GM23338 (cell line): ENCODE results near the gene IPO13. TPM values are rescaled to one million over a fixed set of nuclear protein-coding genes. Genes with fewer than 3 reads are reported as not detected.

Experiments used
- ATAC-seq: fragments of 200-7000 bp; cut with Tn5 transposase; 3 replicates; pipeline ENCODE4 v1.9.1; 2020
- DNase-seq: peaks from one replicate; pipeline ENCODE4 v3.0.0-alpha.2; 2015; ENCODE audit warnings: low spot score
- H2AFZ ChIP-seq: fragments of 200-600 bp; sonication (generic); 2 replicates; pipeline ENCODE4 v1.8.0; 2016; ENCODE audit warnings: antibody characterized with exemption, mild to moderate bottlenecking, moderate library complexity
- H3F3A ChIP-seq: fragments of 200-600 bp; sonication (generic); replicated peaks from 2 replicates; pipeline ENCODE4 v1.8.0; 2017; ENCODE audit warnings: antibody characterized with exemption, mixed run types, low read depth
- H3K27ac ChIP-seq: fragments of 200-600 bp; sonication (generic); 2 replicates; pipeline ENCODE4 v1.6.1; 2016; ENCODE audit warnings: low read depth
- H3K27me3 ChIP-seq: fragments of 200-600 bp; sonication (generic); 2 replicates; pipeline ENCODE4 v1.8.0; 2016; ENCODE audit warnings: mild to moderate bottlenecking, mixed run types, moderate library complexity; ENCODE audit not compliant: insufficient read depth
- H3K36me3 ChIP-seq: fragments of 200-600 bp; sonication (generic); 2 replicates; pipeline ENCODE4 v1.8.0; 2016; ENCODE audit warnings: mild to moderate bottlenecking; ENCODE audit not compliant: insufficient read depth
- H3K4me1 ChIP-seq: fragments of 200-600 bp; sonication (generic); 2 replicates; pipeline ENCODE4 v1.8.0; 2016; ENCODE audit warnings: mild to moderate bottlenecking, moderate library complexity; ENCODE audit not compliant: insufficient read depth
- H3K4me2 ChIP-seq: fragments of 200-600 bp; sonication (generic); 2 replicates; pipeline ENCODE4 v1.7.1; 2017; ENCODE audit warnings: mixed run types
- H3K4me3 ChIP-seq: fragments of 200-600 bp; sonication (generic); 2 replicates; pipeline ENCODE4 v1.6.1; 2016; ENCODE audit warnings: mixed run types
- H3K79me2 ChIP-seq: fragments of 200-600 bp; sonication (generic); replicated peaks from 2 replicates; pipeline ENCODE4 v1.8.0; 2017; ENCODE audit warnings: mild to moderate bottlenecking; ENCODE audit not compliant: insufficient read depth
- H3K9me2 ChIP-seq: fragments of 200-600 bp; sonication (generic); 2 replicates; pipeline ENCODE4 v1.8.0; 2017; ENCODE audit not compliant: insufficient read depth
- H4K20me1 ChIP-seq: fragments of 200-600 bp; sonication (generic); replicated peaks from 2 replicates; pipeline ENCODE4 v1.8.0; 2017; ENCODE audit warnings: mild to moderate bottlenecking; ENCODE audit not compliant: insufficient read depth
- H3K27ac Mint-ChIP-seq: 2 replicates; pipeline ENCODE4 v1.8.0; 2020; ENCODE audit warnings: inconsistent platforms, mild to moderate bottlenecking, moderate library complexity, mixed read lengths
- H3K27me3 Mint-ChIP-seq: 3 replicates; pipeline ENCODE4 v1.8.0; 2022; ENCODE audit warnings: low read depth, mild to moderate bottlenecking, moderate library complexity, mixed read lengths, inconsistent platforms; ENCODE audit not compliant: insufficient read depth, poor library complexity
- H3K36me3 Mint-ChIP-seq: 3 replicates; pipeline ENCODE4 v1.8.0; 2021; ENCODE audit warnings: low read depth, mild to moderate bottlenecking, inconsistent platforms, moderate library complexity, mixed read lengths
- H3K4me1 Mint-ChIP-seq: 3 replicates; pipeline ENCODE4 v1.8.0; 2020; ENCODE audit warnings: mild to moderate bottlenecking, inconsistent platforms, mixed read lengths
- H3K4me3 Mint-ChIP-seq: 3 replicates; pipeline ENCODE4 v1.8.0; 2021; ENCODE audit warnings: moderate library complexity, mild to moderate bottlenecking, inconsistent platforms, mixed read lengths
- H3K9me3 Mint-ChIP-seq: 3 replicates; pipeline ENCODE4 v1.8.0; 2020; ENCODE audit warnings: moderate library complexity, mild to moderate bottlenecking, inconsistent platforms, mixed read lengths
- CREB1 ChIP-seq: fragments of 250-450 bp; sonication (Bioruptor Pico); IDR thresholded peaks from 2 replicates; pipeline ENCODE4 v1.5.0; 2020; ENCODE audit warnings: low read depth, mild to moderate bottlenecking, moderate library complexity
- EZH2 ChIP-seq: fragments of 200-600 bp; sonication (generic); IDR thresholded peaks from one replicate; pipeline ENCODE4 v1.8.0; 2017; ENCODE audit warnings: antibody characterized with exemption, mild to moderate bottlenecking, low read depth; ENCODE audit not compliant: unreplicated experiment
- EZH2phosphoT487 ChIP-seq: fragments of 200-600 bp; sonication (generic); IDR thresholded peaks from one replicate; pipeline ENCODE4 v1.8.1; 2018; ENCODE audit warnings: antibody characterized with exemption; ENCODE audit not compliant: unreplicated experiment
- JUNB ChIP-seq: IDR thresholded peaks from one replicate; pipeline ENCODE4 v1.6.1; 2016; ENCODE audit warnings: antibody characterized with exemption; ENCODE audit not compliant: unreplicated experiment
- NANOG ChIP-seq: IDR thresholded peaks from 2 replicates; pipeline ENCODE4 v1.6.1; 2016; ENCODE audit warnings: antibody characterized with exemption, borderline replicate concordance
- POLR2AphosphoS5 ChIP-seq: IDR thresholded peaks from 2 replicates; pipeline ENCODE4 v1.6.1; 2016; ENCODE audit warnings: antibody characterized with exemption, low read depth
- STAT1 ChIP-seq: IDR thresholded peaks from one replicate; pipeline ENCODE4 v1.6.1; 2016; ENCODE audit warnings: antibody characterized with exemption; ENCODE audit not compliant: unreplicated experiment
- ZNF114 ChIP-seq: fragments of 250-450 bp; sonication (Bioruptor Pico); IDR thresholded peaks from 2 replicates; pipeline ENCODE4 v1.5.0; 2020; ENCODE audit warnings: mild to moderate bottlenecking, moderate library complexity
- ZNF331 ChIP-seq: fragments of 250-450 bp; sonication (Bioruptor Pico); IDR thresholded peaks from 2 replicates; pipeline ENCODE4 v1.5.0; 2020; ENCODE audit warnings: low read depth, mild to moderate bottlenecking, moderate library complexity
- polyA plus RNA-seq: library from polyadenylated mRNA; unstranded; fragments of >200 nt; fragmentation: Nextera tagmentation; extraction: Ambion mirVana; gene quantifications from 2 replicates; pipeline ENCODE4 v1.2.1, GENCODE V29; 2016
- total RNA-seq: library from RNA; depleted of rRNA; stranded (reverse); fragments of >200 nt; shearing (Covaris generic); gene quantifications from 2 replicates; pipeline ENCODE4 v1.2.3, GENCODE V29; 2014
- TF ChIP-seq, protein P1 (sequence below): IDR thresholded peaks from 2 replicates; pipeline ENCODE4 v1.6.1; 2016; ENCODE audit warnings: antibody characterized with exemption
- TF ChIP-seq, protein P2 (sequence below): IDR thresholded peaks from one replicate; pipeline ENCODE4 v1.6.1; 2018; ENCODE audit warnings: antibody characterized with exemption; ENCODE audit not compliant: unreplicated experiment

IPO13 gene
- total and polyA plus RNA-seq, 2 experiments from 2014 or later, result 10.4 to 22.8 TPM

DNA sequence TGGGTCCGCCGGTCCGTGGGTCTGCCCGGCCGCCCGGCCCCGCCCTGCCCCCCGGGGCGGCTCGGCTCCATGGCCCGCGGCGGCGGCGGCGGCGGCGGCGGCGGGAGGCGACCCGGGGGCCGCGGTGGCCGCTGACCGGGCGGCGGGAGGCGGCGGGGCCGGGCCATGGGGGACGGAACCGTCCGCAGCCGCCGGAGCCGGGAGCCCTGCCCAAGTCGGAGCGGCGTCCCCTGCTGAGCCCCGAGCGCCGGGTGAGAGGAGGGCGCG is 32.4 kb downstream of the IPO13 start (continued):
- no peak for TF ChIP-seq ZNF331 (CRISPR knock-in tag)
- no peak for TF ChIP-seq NANOG
- no peak for TF ChIP-seq EZH2
- TF ChIP-seq, protein P1, sequence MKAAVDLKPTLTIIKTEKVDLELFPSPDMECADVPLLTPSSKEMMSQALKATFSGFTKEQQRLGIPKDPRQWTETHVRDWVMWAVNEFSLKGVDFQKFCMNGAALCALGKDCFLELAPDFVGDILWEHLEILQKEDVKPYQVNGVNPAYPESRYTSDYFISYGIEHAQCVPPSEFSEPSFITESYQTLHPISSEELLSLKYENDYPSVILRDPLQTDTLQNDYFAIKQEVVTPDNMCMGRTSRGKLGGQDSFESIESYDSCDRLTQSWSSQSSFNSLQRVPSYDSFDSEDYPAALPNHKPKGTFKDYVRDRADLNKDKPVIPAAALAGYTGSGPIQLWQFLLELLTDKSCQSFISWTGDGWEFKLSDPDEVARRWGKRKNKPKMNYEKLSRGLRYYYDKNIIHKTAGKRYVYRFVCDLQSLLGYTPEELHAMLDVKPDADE, result no peak
- no peak for TF ChIP-seq CREB1

DNA sequence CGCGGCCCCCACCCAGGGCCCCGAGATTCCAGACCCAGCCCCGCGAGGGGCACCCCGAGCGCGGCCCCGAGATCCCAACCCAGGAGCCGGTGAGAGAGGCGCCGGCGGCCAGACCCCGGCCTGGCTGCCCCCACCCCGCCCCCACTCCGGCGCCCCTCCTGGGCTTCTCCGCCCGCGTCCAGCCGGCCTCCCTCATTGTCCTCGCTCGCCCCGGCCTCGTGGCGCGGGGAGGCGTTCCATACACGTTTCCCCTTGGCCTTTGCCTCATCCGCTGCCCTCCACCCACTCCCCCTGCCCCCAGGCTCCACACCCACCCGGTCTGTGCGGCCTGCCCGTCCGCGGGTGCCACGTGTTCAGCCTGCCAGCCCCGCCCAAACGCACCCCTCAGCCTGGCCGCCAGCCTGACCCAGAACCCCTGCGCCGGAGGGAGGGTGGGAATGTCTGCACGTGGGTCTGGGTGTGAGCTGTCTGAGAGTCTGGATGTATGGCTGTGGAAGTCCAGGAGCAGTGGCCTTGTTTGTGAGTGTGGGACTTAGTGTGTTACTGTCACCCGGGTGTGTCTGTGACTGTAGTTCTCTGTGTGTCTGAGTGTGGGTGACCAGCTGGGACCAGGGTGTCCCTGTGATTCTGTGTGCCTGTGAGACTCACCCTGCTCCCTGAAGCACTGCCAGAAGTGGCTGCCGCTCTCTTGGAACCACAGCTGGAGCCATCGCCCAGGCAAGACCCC is 32.9 kb downstream of the IPO13 start:
- DNase-seq, result peak; percentile 59
- H3K4me1 Mint-ChIP-seq, result peaks cover 39% of the 10 kb centered on the region
- Histone ChIP-seq H3K9me2 (no peaks in the 10 kb centered on the region), H3K36me3 (0 out of 2 replicates have a peak, but pooled peaks cover 7% of the 10 kb centered on the region), H3K4me3 (peak overlapping the region; percentile 69), H3K79me2 (peaks cover 16% of the 10 kb centered on the region), H2AFZ (peak overlapping the region; percentile 59; the same call in 1 of the 2 replicates), H3K4me2 (peak overlapping the region; percentile 84), H3K4me1 (peaks cover 18% of the 10 kb centered on the region), H3K27ac (no peak overlapping the region), H4K20me1 (peaks cover 19% of the 10 kb centered on the region), H3F3A (peaks cover 29% of the 10 kb centered on the region; the same call in 1 of the 2 replicates), H3K27me3 (no peaks in the 10 kb centered on the region)
- peaks cover 35% of the 10 kb centered on the region for H3K27me3 Mint-ChIP-seq
- peak overlapping the region; percentile 78 for H3K27ac Mint-ChIP-seq
- peak; percentile 21 for ATAC-seq
- H3K36me3 Mint-ChIP-seq, result peaks cover 50% of the 10 kb centered on the region
- H3K4me3 Mint-ChIP-seq, result peak overlapping the region; percentile 90
- no peaks in the 10 kb centered on the region for H3K9me3 Mint-ChIP-seq
- TF ChIP-seq POLR2AphosphoS5 (0 out of 2 replicates have a peak, but pooled peaks have one; percentile 46), EZH2 (no peak)

DNA sequence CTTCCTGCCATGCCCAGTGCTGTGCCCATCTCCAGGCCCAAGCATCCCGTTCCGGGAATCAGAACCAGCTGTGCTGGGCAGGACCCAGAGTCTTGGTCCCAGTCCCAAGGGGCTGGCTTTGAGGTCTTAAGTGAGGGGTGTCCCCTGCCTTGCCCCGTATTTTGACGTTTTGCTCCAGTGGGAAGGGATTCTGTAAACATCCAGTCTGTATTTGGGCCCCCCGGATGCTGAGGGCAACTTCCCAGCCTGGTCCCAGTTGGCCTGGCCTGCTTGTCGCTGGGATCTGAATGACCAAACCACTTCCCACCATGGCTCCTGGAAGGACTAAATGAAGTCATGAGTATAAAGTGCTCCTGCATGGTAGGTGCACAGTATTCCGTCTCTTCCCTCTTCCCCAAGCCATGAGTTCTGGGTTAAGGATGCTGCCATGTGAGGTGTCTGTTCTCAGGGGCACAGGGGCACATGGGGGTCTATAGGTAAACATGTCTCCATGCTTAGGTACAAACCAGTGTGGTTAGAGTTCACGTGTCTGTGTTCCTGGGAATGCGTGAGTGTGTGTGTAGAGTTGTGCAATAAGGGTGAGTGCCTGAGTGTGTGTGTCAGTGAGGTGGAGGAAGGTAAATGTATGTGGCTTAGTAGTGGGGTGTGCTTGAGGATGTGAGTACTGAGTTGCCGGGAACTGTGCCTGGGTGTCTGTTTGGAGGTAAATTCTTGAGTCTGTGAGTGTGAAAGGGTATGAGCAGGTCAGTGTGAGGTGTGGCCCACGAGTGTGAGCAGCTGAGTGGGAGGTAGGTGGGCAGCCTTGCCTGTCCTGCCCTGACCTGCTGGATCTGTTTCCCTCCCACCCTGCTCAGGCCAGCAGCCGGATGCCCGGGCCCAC is 33.7 kb downstream of the IPO13 start:
- no peak overlapping the region for H3K27ac ChIP-seq
- H3K4me3 ChIP-seq, result peak overlapping the region; percentile 69
- peaks cover 39% of the 10 kb centered on the region for H3K4me1 Mint-ChIP-seq
- H2AFZ ChIP-seq, result peak overlapping the region; percentile 59; the same call in 1 of the 2 replicates
- peaks cover 13% of the 10 kb centered on the region for H3K79me2 ChIP-seq
- H3K36me3 Mint-ChIP-seq, result peaks cover 53% of the 10 kb centered on the region
- 0 out of 2 replicates have a peak, but pooled peaks cover 7% of the 10 kb centered on the region for H3K36me3 ChIP-seq
- peaks cover 34% of the 10 kb centered on the region for H3K27me3 Mint-ChIP-seq
- no peaks in the 10 kb centered on the region for H3K9me2 ChIP-seq
- peaks cover 26% of the 10 kb centered on the region; the same call in 1 of the 2 replicates for H3F3A ChIP-seq
- H3K27me3 ChIP-seq, result no peaks in the 10 kb centered on the region
- peak overlapping the region; percentile 90 for H3K4me3 Mint-ChIP-seq
- no peak for ATAC-seq
- peak overlapping the region; percentile 84 for H3K4me2 ChIP-seq
- H4K20me1 ChIP-seq, result peaks cover 17% of the 10 kb centered on the region
- no peak for DNase-seq
- peaks cover 17% of the 10 kb centered on the region for H3K4me1 ChIP-seq
- no peak overlapping the region for H3K27ac Mint-ChIP-seq
- no peaks in the 10 kb centered on the region for H3K9me3 Mint-ChIP-seq
- TF ChIP-seq ZNF114 (CRISPR knock-in tag), result no peak
- TF ChIP-seq, protein P2, sequence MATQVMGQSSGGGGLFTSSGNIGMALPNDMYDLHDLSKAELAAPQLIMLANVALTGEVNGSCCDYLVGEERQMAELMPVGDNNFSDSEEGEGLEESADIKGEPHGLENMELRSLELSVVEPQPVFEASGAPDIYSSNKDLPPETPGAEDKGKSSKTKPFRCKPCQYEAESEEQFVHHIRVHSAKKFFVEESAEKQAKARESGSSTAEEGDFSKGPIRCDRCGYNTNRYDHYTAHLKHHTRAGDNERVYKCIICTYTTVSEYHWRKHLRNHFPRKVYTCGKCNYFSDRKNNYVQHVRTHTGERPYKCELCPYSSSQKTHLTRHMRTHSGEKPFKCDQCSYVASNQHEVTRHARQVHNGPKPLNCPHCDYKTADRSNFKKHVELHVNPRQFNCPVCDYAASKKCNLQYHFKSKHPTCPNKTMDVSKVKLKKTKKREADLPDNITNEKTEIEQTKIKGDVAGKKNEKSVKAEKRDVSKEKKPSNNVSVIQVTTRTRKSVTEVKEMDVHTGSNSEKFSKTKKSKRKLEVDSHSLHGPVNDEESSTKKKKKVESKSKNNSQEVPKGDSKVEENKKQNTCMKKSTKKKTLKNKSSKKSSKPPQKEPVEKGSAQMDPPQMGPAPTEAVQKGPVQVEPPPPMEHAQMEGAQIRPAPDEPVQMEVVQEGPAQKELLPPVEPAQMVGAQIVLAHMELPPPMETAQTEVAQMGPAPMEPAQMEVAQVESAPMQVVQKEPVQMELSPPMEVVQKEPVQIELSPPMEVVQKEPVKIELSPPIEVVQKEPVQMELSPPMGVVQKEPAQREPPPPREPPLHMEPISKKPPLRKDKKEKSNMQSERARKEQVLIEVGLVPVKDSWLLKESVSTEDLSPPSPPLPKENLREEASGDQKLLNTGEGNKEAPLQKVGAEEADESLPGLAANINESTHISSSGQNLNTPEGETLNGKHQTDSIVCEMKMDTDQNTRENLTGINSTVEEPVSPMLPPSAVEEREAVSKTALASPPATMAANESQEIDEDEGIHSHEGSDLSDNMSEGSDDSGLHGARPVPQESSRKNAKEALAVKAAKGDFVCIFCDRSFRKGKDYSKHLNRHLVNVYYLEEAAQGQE, result no peak
- TF ChIP-seq EZH2, result no peak
- TF ChIP-seq JUNB, result no peak
- TF ChIP-seq EZH2phosphoT487, result no peak
- no peak for TF ChIP-seq CREB1
- TF ChIP-seq STAT1, result no peak
